H1 (cell line): ENCODE data around the gene DES. TPM values are rescaled to one million over a fixed set of nuclear protein-coding genes. Genes with fewer than 3 reads are reported as not detected.

Experiments used
- ATF2 ChIP-seq: IDR thresholded peaks from 2 replicates; pipeline ENCODE4 v1.6.1; 2012; ENCODE audit warnings: low read length, inconsistent platforms
- CEBPB ChIP-seq: IDR thresholded peaks from 2 replicates; pipeline ENCODE4 v1.6.1; 2012; ENCODE audit warnings: low read depth, low read length
- CHD1 ChIP-seq: IDR thresholded peaks from 2 replicates; pipeline ENCODE4 v1.6.1; 2012; ENCODE audit warnings: low read depth, low read length, improper control_type of control experiment
- EGR1 ChIP-seq: IDR thresholded peaks from 2 replicates; pipeline ENCODE4 v1.6.1; 2011; ENCODE audit warnings: low read depth, low read length, borderline replicate concordance
- KDM5A ChIP-seq: fragments of 200-600 bp; IDR thresholded peaks from 2 replicates; pipeline ENCODE4 v1.7.1; 2012; ENCODE audit warnings: mild to moderate bottlenecking, low read length, inconsistent platforms, mixed read lengths
- POLR2AphosphoS5 ChIP-seq: IDR thresholded peaks from 2 replicates; pipeline ENCODE4 v1.6.1; 2011; ENCODE audit warnings: low read depth, low read length
- RAD21 ChIP-seq, 2 experiments: IDR thresholded peaks in 1 of 2; conservative IDR thresholded peaks in 1 of 2; 2 replicates each; pipeline ENCODE4 v1.6.1; 2011; ENCODE audit warnings: low read depth in 2 of 2, low read length in 2 of 2, improper control_type of control experiment in 1 of 2, inconsistent platforms in 1 of 2, mild to moderate bottlenecking in 1 of 2, moderate library complexity in 1 of 2
- RFX5 ChIP-seq: IDR thresholded peaks from 2 replicates; pipeline ENCODE4 v1.6.1; 2011; ENCODE audit warnings: low read depth, low read length, improper control_type of control experiment, borderline replicate concordance
- RNF2 ChIP-seq: fragments of 200-900, 300-1000 bp; sonication (generic); IDR thresholded peaks from 2 replicates; pipeline ENCODE4 v1.7.1; 2016; ENCODE audit warnings: borderline replicate concordance, low read depth, mild to moderate bottlenecking, antibody characterized with exemption, low read length; ENCODE audit not compliant: poor library complexity, severe bottlenecking; ENCODE audit errors: missing control alignments
- RXRA ChIP-seq: IDR thresholded peaks from 2 replicates; pipeline ENCODE4 v1.6.1; 2011; ENCODE audit warnings: low read depth, mild to moderate bottlenecking, low read length, moderate library complexity; ENCODE audit not compliant: insufficient read depth
- SAP30 ChIP-seq: fragments of 300-600 bp; sonication (generic); IDR thresholded peaks from 2 replicates; pipeline ENCODE4 v1.7.1; 2012; ENCODE audit warnings: low read length, moderate library complexity, mild to moderate bottlenecking, inconsistent platforms; ENCODE audit not compliant: insufficient read depth, insufficient replicate concordance
- SIRT6 ChIP-seq: IDR thresholded peaks from one replicate; pipeline ENCODE4 v1.7.1; 2012; ENCODE audit warnings: low read length, inconsistent platforms
- TAF7 ChIP-seq: optimal IDR thresholded peaks from 2 replicates; pipeline ENCODE3; 2011; ENCODE audit warnings: low read depth, mild to moderate bottlenecking, inconsistent platforms, low read length, moderate library complexity, borderline replicate concordance
- TCF12 ChIP-seq: IDR thresholded peaks from 2 replicates; pipeline ENCODE4 v1.6.1; 2011; ENCODE audit warnings: low read depth, mild to moderate bottlenecking, low read length
- ZNF274 ChIP-seq: IDR thresholded peaks from 2 replicates; pipeline ENCODE4 v1.7.0; 2012; ENCODE audit warnings: low read length, borderline replicate concordance; ENCODE audit errors: extremely low read depth
- polyA plus RNA-seq, 7 experiments: library from polyadenylated mRNA; depleted of rRNA in 3 of 7; stranded (reverse) in 5 of 7; unstranded in 2 of 7; fragments of >200 nt in 5 of 7; fragments of 200-250 nt in 2 of 7; gene quantifications; 1 replicate in 5 of 7; 2 replicates in 1 of 7; 4 replicates in 1 of 7; pipeline versions ENCODE4 v1.2.1 to v1.2.3, GENCODE V29; 2011 to 2013; ENCODE audit warnings: missing spikeins in 2 of 7, mixed read lengths in 2 of 7
- total RNA-seq: library from RNA; stranded (reverse); fragmentation: NEBNext Ultra II Directional; extraction: Animal tissue kit (Norgen Biotek cat#: 25700); gene quantifications from 2 replicates; pipeline ENCODE4 v1.2.1, GENCODE V29; 2021
- TF ChIP-seq, protein P1 (sequence below), 3 experiments: IDR thresholded peaks; 1 replicate in 2 of 3; 2 replicates in 1 of 3; pipeline versions ENCODE4 v1.5.1 to v1.6.1; 2011; ENCODE audit warnings: low read length in 3 of 3, mild to moderate bottlenecking in 3 of 3, inconsistent platforms in 2 of 3, low read depth in 1 of 3, moderate library complexity in 1 of 3; ENCODE audit not compliant: insufficient read depth in 1 of 3; ENCODE audit errors: control extremely low read depth in 1 of 3
- TF ChIP-seq, protein P2 (sequence below): IDR thresholded peaks from 2 replicates; pipeline ENCODE4 v1.6.1; 2012; ENCODE audit warnings: inconsistent platforms

Gene DES
- total and polyA plus RNA-seq, 2 of the 8 experiments (the other 6 are each of a cell fraction or from before 2014, with no cell fraction given), result 1.8 to 4.3 TPM

DNA sequence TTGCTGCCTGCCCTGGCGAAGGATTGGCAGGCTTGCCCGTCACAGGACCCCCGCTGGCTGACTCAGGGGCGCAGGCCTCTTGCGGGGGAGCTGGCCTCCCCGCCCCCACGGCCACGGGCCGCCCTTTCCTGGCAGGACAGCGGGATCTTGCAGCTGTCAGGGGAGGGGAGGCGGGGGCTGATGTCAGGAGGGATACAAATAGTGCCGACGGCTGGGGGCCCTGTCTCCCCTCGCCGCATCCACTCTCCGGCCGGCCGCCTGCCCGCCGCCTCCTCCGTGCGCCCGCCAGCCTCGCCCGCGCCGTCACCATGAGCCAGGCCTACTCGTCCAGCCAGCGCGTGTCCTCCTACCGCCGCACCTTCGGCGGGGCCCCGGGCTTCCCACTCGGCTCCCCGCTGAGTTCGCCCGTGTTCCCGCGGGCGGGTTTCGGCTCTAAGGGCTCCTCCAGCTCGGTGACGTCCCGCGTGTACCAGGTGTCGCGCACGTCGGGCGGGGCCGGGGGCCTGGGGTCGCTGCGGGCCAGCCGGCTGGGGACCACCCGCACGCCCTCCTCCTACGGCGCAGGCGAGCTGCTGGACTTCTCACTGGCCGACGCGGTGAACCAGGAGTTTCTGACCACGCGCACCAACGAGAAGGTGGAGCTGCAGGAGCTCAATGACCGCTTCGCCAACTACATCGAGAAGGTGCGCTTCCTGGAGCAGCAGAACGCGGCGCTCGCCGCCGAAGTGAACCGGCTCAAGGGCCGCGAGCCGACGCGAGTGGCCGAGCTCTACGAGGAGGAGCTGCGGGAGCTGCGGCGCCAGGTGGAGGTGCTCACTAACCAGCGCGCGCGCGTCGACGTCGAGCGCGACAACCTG lies at the start of gene DES (continued):
- TF ChIP-seq RXRA (no peak), CHD1 (no peak), CEBPB (no peak), RFX5 (no peak), SIRT6 (no peak), SAP30 (no peak), TAF7 (no peak), ZNF274 (no peak), RAD21 (IDR thresholded peaks at IDR 0.05 in 1 of 2, conservative IDR thresholded peaks at IDR 0.05 in 1 of 2; ENCODE audit: low read depth in 2 of 2, low read length in 2 of 2) (peak; percentile 5 to 16; a peak in 2 of 4 replicates), ATF2 (no peak), RNF2 (peak; percentile 47), KDM5A (no peak), TCF12 (no peak), POLR2AphosphoS5 (no peak), EGR1 (no peak)
- TF ChIP-seq, protein P1, sequence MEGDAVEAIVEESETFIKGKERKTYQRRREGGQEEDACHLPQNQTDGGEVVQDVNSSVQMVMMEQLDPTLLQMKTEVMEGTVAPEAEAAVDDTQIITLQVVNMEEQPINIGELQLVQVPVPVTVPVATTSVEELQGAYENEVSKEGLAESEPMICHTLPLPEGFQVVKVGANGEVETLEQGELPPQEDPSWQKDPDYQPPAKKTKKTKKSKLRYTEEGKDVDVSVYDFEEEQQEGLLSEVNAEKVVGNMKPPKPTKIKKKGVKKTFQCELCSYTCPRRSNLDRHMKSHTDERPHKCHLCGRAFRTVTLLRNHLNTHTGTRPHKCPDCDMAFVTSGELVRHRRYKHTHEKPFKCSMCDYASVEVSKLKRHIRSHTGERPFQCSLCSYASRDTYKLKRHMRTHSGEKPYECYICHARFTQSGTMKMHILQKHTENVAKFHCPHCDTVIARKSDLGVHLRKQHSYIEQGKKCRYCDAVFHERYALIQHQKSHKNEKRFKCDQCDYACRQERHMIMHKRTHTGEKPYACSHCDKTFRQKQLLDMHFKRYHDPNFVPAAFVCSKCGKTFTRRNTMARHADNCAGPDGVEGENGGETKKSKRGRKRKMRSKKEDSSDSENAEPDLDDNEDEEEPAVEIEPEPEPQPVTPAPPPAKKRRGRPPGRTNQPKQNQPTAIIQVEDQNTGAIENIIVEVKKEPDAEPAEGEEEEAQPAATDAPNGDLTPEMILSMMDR (IDR thresholded peaks at IDR 0.05; ENCODE audit: control extremely low read depth in 1 of 3, insufficient read depth in 1 of 3, low read depth in 1 of 3, low read length in 3 of 3), result peak in 1 of 3 experiments; percentile 26; a peak in 2 of 4 replicates
- TF ChIP-seq, protein P2, sequence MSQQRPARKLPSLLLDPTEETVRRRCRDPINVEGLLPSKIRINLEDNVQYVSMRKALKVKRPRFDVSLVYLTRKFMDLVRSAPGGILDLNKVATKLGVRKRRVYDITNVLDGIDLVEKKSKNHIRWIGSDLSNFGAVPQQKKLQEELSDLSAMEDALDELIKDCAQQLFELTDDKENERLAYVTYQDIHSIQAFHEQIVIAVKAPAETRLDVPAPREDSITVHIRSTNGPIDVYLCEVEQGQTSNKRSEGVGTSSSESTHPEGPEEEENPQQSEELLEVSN, result peak; percentile 91
